Measurements from ENCODE around the gene MED13L.

Gene MED13L

GRCh38 chr12:116298578-116298977 is 21.1 kb upstream of the MED13L start:
- FAIRE-seq (no peak), DNase-seq (ENCODE audit: insufficient read length, low spot score) (no peak)
- TF ChIP-seq CTCF (IDR thresholded peaks at IDR 0.05; ENCODE audit: insufficient read depth, missing control alignments), result no peak

GRCh38 chr12:116297224-116297834 is 19.8 kb upstream of the MED13L start:
- FAIRE-seq (no peak), DNase-seq (ENCODE audit: insufficient read length, low spot score) (no peak)
- no peak for TF ChIP-seq CTCF (IDR thresholded peaks at IDR 0.05; ENCODE audit: insufficient read depth, missing control alignments)

GRCh38 chr12:116295327-116296263 is 18.1 kb upstream of the MED13L start:
- no peak for DNase-seq (ENCODE audit: insufficient read length, low spot score)
- FAIRE-seq, result no peak
- TF ChIP-seq CTCF (IDR thresholded peaks at IDR 0.05; ENCODE audit: insufficient read depth, missing control alignments), result no peak

- DNase-seq (ENCODE audit: insufficient read length, low spot score), result no peak
- no peak for TF ChIP-seq CTCF (IDR thresholded peaks at IDR 0.05; ENCODE audit: insufficient read depth, missing control alignments)
- no peak for FAIRE-seq
These were observed 17.1 kb upstream of the MED13L start for GRCh38 chr12:116294454-116295165.

GRCh38 chr12:116293687-116294453 is 16.4 kb upstream of the MED13L start:
- FAIRE-seq, result no peak
- DNase-seq (ENCODE audit: insufficient read length, low spot score), result no peak
- TF ChIP-seq CTCF (IDR thresholded peaks at IDR 0.05; ENCODE audit: insufficient read depth, missing control alignments), result no peak

- FAIRE-seq, result no peak
- no peak for DNase-seq (ENCODE audit: insufficient read length, low spot score)
- no peak for TF ChIP-seq CTCF (IDR thresholded peaks at IDR 0.05; ENCODE audit: insufficient read depth, missing control alignments)
These were observed 13.7 kb upstream of the MED13L start for GRCh38 chr12:116291218-116291617.
